GM12878 (cell line): Measurements from ENCODE around the gene GMDS. TPM values are rescaled to one million over a fixed set of nuclear protein-coding genes. Genes with fewer than 3 reads are reported as not detected.

Experiments used
- ATAC-seq: fragments of 200-7000 bp; cut with Tn5 transposase; 3 replicates; pipeline ENCODE4 v1.9.1; 2020; ENCODE audit warnings: mild to moderate bottlenecking, moderate library complexity
- BruUV-seq: library from RNA; stranded (reverse); fragments of 400-500 nt; replicated peaks from 2 replicates; lab custom pipeline; 2021; lab: Mats Ljungman, UMichigan
- CTCF ChIA-PET: fragments of 300-600 bp; sonication (Branson Sonifier 250); formaldehyde crosslinking; extraction: SDS; loops from one replicate; lab custom pipeline; 2021; ENCODE audit warnings: inconsistent platforms; lab: Yijun Ruan, JAX
- POLR2A ChIA-PET: fragments of 350-600 bp; formaldehyde crosslinking; extraction: SDS; loops from one replicate; lab custom pipeline; 2021; ENCODE audit warnings: inconsistent platforms; lab: Charles Lee
- RAD21 ChIA-PET: fragments of 300-600 bp; sonication (Branson Sonifier 250); formaldehyde crosslinking; loops from one replicate; lab custom pipeline; 2023; ENCODE audit warnings: antibody characterized with exemption; ENCODE audit not compliant: unreplicated experiment; lab: Charles Lee
- SMC1A ChIA-PET: fragments of 300-600 bp; sonication (Branson Sonifier 250); formaldehyde crosslinking; loops from one replicate; lab custom pipeline; 2023; ENCODE audit not compliant: unreplicated experiment, uncharacterized antibody; lab: Charles Lee
- DNase-seq: peaks from one replicate; pipeline ENCODE4 v3.0.0-alpha.2; 2011; ENCODE audit warnings: low read depth, low spot score
- FAIRE-seq: peaks from 3 replicates; lab custom pipeline; 2011; peaks lifted over from hg19 to GRCh38; lab: Jason Lieb, UNC
- H2AFZ ChIP-seq: 2 replicates; pipeline ENCODE4 v1.6.0; 2011; ENCODE audit warnings: low read depth, low read length, control low read depth; ENCODE audit not compliant: control insufficient read depth
- H3K27ac ChIP-seq: 2 replicates; pipeline ENCODE4 v1.5.1; 2011; ENCODE audit warnings: control low read depth; ENCODE audit not compliant: control insufficient read depth, insufficient read depth
- H3K27me3 ChIP-seq, 2 experiments: replicated peaks in 1 of 2; 2 replicates each; pipeline versions ENCODE4 v1.6.0 to v1.6.1; 2011; ENCODE audit warnings: low read length in 1 of 2; ENCODE audit not compliant: control insufficient read depth in 2 of 2, insufficient read depth in 2 of 2
- H3K36me3 ChIP-seq, 2 experiments: 2 replicates each; pipeline ENCODE4 v1.5.1; 2011; ENCODE audit warnings: low read length in 1 of 2; ENCODE audit not compliant: control insufficient read depth in 2 of 2, insufficient read depth in 2 of 2
- H3K4me1 ChIP-seq: 2 replicates; pipeline ENCODE4 v1.6.1; 2011; ENCODE audit warnings: mild to moderate bottlenecking, low read length, moderate library complexity, mixed read lengths; ENCODE audit not compliant: control insufficient read depth, insufficient read depth
- H3K4me2 ChIP-seq: 2 replicates; pipeline ENCODE4 v1.6.0; 2011; ENCODE audit warnings: control low read depth; ENCODE audit not compliant: control insufficient read depth, insufficient read depth
- H3K4me3 ChIP-seq: fragments of 200-600 bp; sonication (generic); 2 replicates; pipeline ENCODE4 v1.5.1; 2016
- H3K79me2 ChIP-seq: 2 replicates; pipeline ENCODE4 v1.6.0; 2011; ENCODE audit warnings: low read length; ENCODE audit not compliant: control insufficient read depth, insufficient read depth
- H3K9ac ChIP-seq: 2 replicates; pipeline ENCODE4 v1.8.0; 2011; ENCODE audit warnings: low read length, control low read depth, mixed read lengths; ENCODE audit not compliant: control insufficient read depth, insufficient read depth
- H3K9me3 ChIP-seq: replicated peaks from 3 replicates; pipeline ENCODE4 v1.5.1; 2011; ENCODE audit warnings: mild to moderate bottlenecking, low read length; ENCODE audit not compliant: control insufficient read depth, insufficient read depth
- H4K20me1 ChIP-seq: 2 replicates; pipeline ENCODE4 v1.6.0; 2011; ENCODE audit not compliant: control insufficient read depth, insufficient read depth
- ATF7 ChIP-seq: fragments of 450-650 bp; IDR thresholded peaks from 2 replicates; pipeline ENCODE4 v1.6.1; 2016; ENCODE audit warnings: low read depth, mild to moderate bottlenecking
- BCL3 ChIP-seq: IDR thresholded peaks from 2 replicates; pipeline ENCODE4 v1.6.1; 2011; ENCODE audit warnings: borderline replicate concordance, low read depth, mild to moderate bottlenecking, moderate library complexity, low read length; ENCODE audit not compliant: insufficient read depth, poor library complexity, severe bottlenecking
- CHD1 ChIP-seq: IDR thresholded peaks from 2 replicates; pipeline ENCODE4 v1.6.1; 2012; ENCODE audit warnings: low read depth, low read length, improper control_type of control experiment
- EP300 ChIP-seq, 2 experiments: fragments of 150-350 bp in 1 of 2; IDR thresholded peaks; 2 replicates each; pipeline ENCODE4 v1.6.1; 2011 to 2012; ENCODE audit warnings: low read depth in 2 of 2, low read length in 2 of 2, borderline replicate concordance in 1 of 2, improper control_type of control experiment in 1 of 2, inconsistent platforms in 1 of 2; ENCODE audit not compliant: control insufficient read depth in 1 of 2
- ESRRA ChIP-seq: IDR thresholded peaks from 2 replicates; pipeline ENCODE4 v1.6.1; 2012; ENCODE audit warnings: mild to moderate bottlenecking, low read length, improper control_type of control experiment
- HDGF ChIP-seq: fragments of 450-650 bp; IDR thresholded peaks from 2 replicates; pipeline ENCODE4 v1.6.1; 2016; ENCODE audit warnings: antibody characterized with exemption
- IRF5 ChIP-seq: fragments of 450-650 bp; IDR thresholded peaks from 2 replicates; pipeline ENCODE4 v1.6.1; 2017; ENCODE audit warnings: borderline replicate concordance
- KDM1A ChIP-seq: fragments of 200-600 bp; sonication (generic); IDR thresholded peaks from 2 replicates; pipeline ENCODE4 v1.6.1; 2016; ENCODE audit warnings: borderline replicate concordance
- MAX ChIP-seq: IDR thresholded peaks from 2 replicates; pipeline ENCODE4 v1.6.1; 2012; ENCODE audit warnings: low read depth, low read length, improper control_type of control experiment
- MEF2B ChIP-seq: fragments of 450-650 bp; IDR thresholded peaks from 2 replicates; pipeline ENCODE4 v1.6.1; 2018; ENCODE audit warnings: mild to moderate bottlenecking, moderate library complexity; ENCODE audit not compliant: partially characterized antibody, poor library complexity, severe bottlenecking
- PBX3 ChIP-seq: IDR thresholded peaks from 2 replicates; pipeline ENCODE4 v1.6.1; 2011; ENCODE audit warnings: mild to moderate bottlenecking, low read depth, low read length, moderate library complexity; ENCODE audit not compliant: insufficient replicate concordance
- SMAD5 ChIP-seq: IDR thresholded peaks from 2 replicates; pipeline ENCODE4 v1.6.1; 2016; ENCODE audit warnings: antibody characterized with exemption, low read depth
- USF1 ChIP-seq: IDR thresholded peaks from 2 replicates; pipeline ENCODE4 v1.6.1; 2011; ENCODE audit warnings: borderline replicate concordance, low read depth, mild to moderate bottlenecking, moderate library complexity, mixed read lengths, low read length; ENCODE audit not compliant: insufficient read depth; ENCODE audit errors: extremely low read length
- WGBS: methylation state at CpG from one replicate; pipeline ENCODE4 v1.1.6; 2016; ENCODE audit warnings: low lambda C conversion rate; ENCODE audit not compliant: insufficient replicate concordance, insufficient coverage; ENCODE audit errors: missing lambda C conversion rate; 5-methylcytosine and 5-hydroxymethylcytosine counted together
- in situ Hi-C: fragments of 300-500 bp; cut with MboI; formaldehyde crosslinking; loops from 9 replicates; pipeline ENCODE4 v1.14.3; 2018; ENCODE audit warnings: mixed read lengths
- intact Hi-C: fragments of 100-400 bp; cut with micrococcal nuclease; formaldehyde crosslinking; loops from one replicate; pipeline ENCODE4 v1.14.2; 2022; ENCODE audit not compliant: unreplicated experiment
- polyA plus RNA-seq, 11 experiments: library from polyadenylated mRNA; depleted of rRNA in 4 of 11; unstranded in 6 of 11; stranded (reverse) in 5 of 11; fragments of >200 nt; fragmentation: Nextera tagmentation in 4 of 11; fragmentation: Illumina TruSeq in 1 of 11; extraction: Ambion mirVana in 4 of 11; extraction: Trizol in 1 of 11; gene quantifications; 1 replicate in 1 of 11; 2 replicates in 10 of 11; pipeline versions ENCODE4 v1.2.1 to v1.2.3, GENCODE V29; 2011 to 2016; ENCODE audit warnings: inconsistent platforms in 2 of 11, missing spikeins in 2 of 11, low read depth in 1 of 11
- total RNA-seq, 4 experiments: library from RNA; depleted of rRNA in 3 of 4; stranded (reverse); fragments of >200 nt in 3 of 4; fragmentation: Illumina TruSeq in 1 of 4; extraction: Trizol in 1 of 4; gene quantifications; 2 replicates each; pipeline versions ENCODE4 v1.2.1 to v1.2.3, GENCODE V29; 2013 to 2021

GMDS gene
- total and polyA plus RNA-seq, 10 of the 15 experiments (the other 5 are each of a cell fraction or from before 2014, with no cell fraction given), result 0.61 to 53.8 (median 29.3) TPM

GRCh38 chr6:1904898-1905297 lies 340.5 kb downstream of the GMDS start:
- ChIA-PET CTCF (no interaction called here), SMC1A (no interaction called here), RAD21 (no interaction called here), POLR2A (no interaction called here)
- H4K20me1 ChIP-seq, result no peaks in the 10 kb centered on the region
- H3K27me3 ChIP-seq, result no peaks in the 10 kb centered on the region
- no peak overlapping the region for H3K27ac ChIP-seq
- H3K9me3 ChIP-seq, result no peaks in the 10 kb centered on the region
- intact Hi-C loops (no loop called here), in situ Hi-C loops (no loop called here)
- WGBS, result 87% methylated on average over 6 of the region's 6 CpGs
- H2AFZ ChIP-seq, result no peak overlapping the region
- FAIRE-seq, result no peak
- BruUV-seq, result no TSS peak
- DNase-seq, result no peak
- no peak for ATAC-seq
- no peaks in the 10 kb centered on the region for H3K79me2 ChIP-seq
- TF ChIP-seq SMAD5, result no peak
- TF ChIP-seq MAX, result no peak
- H3K4me3 ChIP-seq, result no peak overlapping the region
- no peak overlapping the region for H3K9ac ChIP-seq
- H3K36me3 ChIP-seq, result no peaks in the 10 kb centered on the region
- H3K4me2 ChIP-seq, result no peak overlapping the region
- no peaks in the 10 kb centered on the region for H3K4me1 ChIP-seq

- Histone ChIP-seq H3K79me2 (no peaks in the 10 kb centered on the region), H2AFZ (no peak overlapping the region), H3K4me3 (no peak overlapping the region), H3K27ac (no peak overlapping the region), H3K4me2 (no peak overlapping the region), H3K36me3 (no peaks in the 10 kb centered on the region), H3K9ac (no peak overlapping the region), H4K20me1 (no peaks in the 10 kb centered on the region), H3K27me3 (no peaks in the 10 kb centered on the region), H3K9me3 (no peaks in the 10 kb centered on the region), H3K4me1 (no peaks in the 10 kb centered on the region)
- in situ Hi-C loops (no loop called here), intact Hi-C loops (no loop called here)
- CTCF ChIA-PET, result no interaction called here
- POLR2A ChIA-PET, result no interaction called here
- no peak for ATAC-seq
- no peak for FAIRE-seq
- DNase-seq, result no peak
- RAD21 ChIA-PET, result no interaction called here
- no TSS peak for BruUV-seq
- 88% methylated on average over 9 of the region's 9 CpGs for WGBS
- SMC1A ChIA-PET, result no interaction called here
- no peak for TF ChIP-seq KDM1A
- TF ChIP-seq BCL3, result no peak
- TF ChIP-seq ATF7, result no peak
- no peak for TF ChIP-seq PBX3
- TF ChIP-seq CHD1, result no peak
- TF ChIP-seq HDGF, result no peak
- TF ChIP-seq ESRRA, result no peak
- TF ChIP-seq EP300 (IDR thresholded peaks at IDR 0.05; ENCODE audit: borderline replicate concordance in 1 of 2, control insufficient read depth in 1 of 2, low read depth in 2 of 2, low read length in 2 of 2), result no peak
- TF ChIP-seq MEF2B, result no peak
- TF ChIP-seq IRF5, result no peak
- no peak for TF ChIP-seq USF1
Observed at GRCh38 chr6:1904466-1904799, 341.0 kb downstream of the GMDS start.
